ENCODE data around the gene RFX4. TPM values are rescaled to one million over a fixed set of nuclear protein-coding genes. Genes with fewer than 3 reads are reported as not detected.

The RFX4 gene
- total and polyA plus RNA-seq, 2 of the 8 experiments (the other 6 are each of a cell fraction or from before 2014, with no cell fraction given), result 0.06 TPM; not detected in 1

GRCh38 chr12:106767954-106768822 is 185.4 kb downstream of the RFX4 start (continued):
- TF ChIP-seq USF2 (IDR thresholded peaks at IDR 0.05; ENCODE audit: low read length) (no peak), JUND (IDR thresholded peaks at IDR 0.05; ENCODE audit: low read length) (peak; percentile 60), MAX (IDR thresholded peaks at IDR 0.05) (no peak), GTF2F1 (IDR thresholded peaks at IDR 0.05; ENCODE audit: borderline replicate concordance, low read depth, low read length) (no peak), CBX8 (IDR thresholded peaks at IDR 0.05; ENCODE audit: borderline replicate concordance, low read depth, low read length) (no peak), NRF1 (IDR thresholded peaks at IDR 0.05; ENCODE audit: low read depth, low read length) (no peak), ASH2L (IDR thresholded peaks at IDR 0.05; ENCODE audit: low read length) (peak; percentile 46), KDM5A (IDR thresholded peaks at IDR 0.05; ENCODE audit: low read length) (no peak), BRCA1 (IDR thresholded peaks at IDR 0.05; ENCODE audit: low read depth, low read length) (no peak), NANOG (IDR thresholded peaks at IDR 0.05; ENCODE audit: insufficient read depth, low read depth, low read length, poor library complexity, severe bottlenecking) (no peak), SP2 (IDR thresholded peaks at IDR 0.05; ENCODE audit: low read length) (no peak)
